ENCODE measurements around the gene ATP8A1.

GRCh38 chr4:42608551-42608950 lies 48.4 kb downstream of the ATP8A1 start:
- TF ChIP-seq EP300 (conservative IDR thresholded peaks at IDR 0.05; ENCODE audit: poor library complexity, severe bottlenecking) (no peak), CTCF (IDR thresholded peaks at IDR 0.05; ENCODE audit: poor library complexity, severe bottlenecking) (no peak), EZH2 (IDR thresholded peaks at IDR 0.05; ENCODE audit: borderline replicate concordance, insufficient read depth, low read length, poor library complexity, severe bottlenecking) (no peak), SMC3 (conservative IDR thresholded peaks at IDR 0.05; ENCODE audit: poor library complexity) (no peak), RAD21 (conservative IDR thresholded peaks at IDR 0.05) (no peak), POLR2AphosphoS5 (IDR thresholded peaks at IDR 0.05) (no peak), TAF1 (IDR thresholded peaks at IDR 0.05; ENCODE audit: low read depth) (no peak)
